Measurements from ENCODE around the gene PTPRCAP. TPM values are rescaled to one million over a fixed set of nuclear protein-coding genes. Genes with fewer than 3 reads are reported as not detected.
"Not testable (repeated sequence)": the region's sequence is repeated elsewhere in the genome, so short reads cannot be mapped to it uniquely, and the experiment has no call there.

Gene PTPRCAP
- total RNA-seq = 100 to 1,000 TPM; 212 to 215 TPM
- polyA plus RNA-seq = 100 to 1,000 TPM; 647 to 717 (median 686) TPM
- total RNA-seq = 0 reads per million in 6 experiments

GRCh38 chr11:67437082-67437808, at the start of gene PTPRCAP:
TSS of gene PTPRCAP (minus strand) at chr11:67437682. CDS start at chr11:67437619, 63 bp downstream.
- Mint-ChIP-seq H3K4me3 (peak within 1 kb of the TSS; percentile 93 to 100 (median 96)), H3K27me3 (no peaks in the 10 kb centered on the region), H3K36me3 (peaks cover 0 to 24% (median 4%) of the 10 kb centered on the region in 3 donors), H3K27ac (peak within 1 kb of the TSS; percentile 91 to 97 (median 96)), H3K9me3 (no peaks in the 10 kb centered on the region), H3K4me1 (peaks cover 35 to 81% (median 74%) of the 10 kb centered on the region in 4 donors)
- DNase-seq (peak; percentile 67 to 92 (median 78)), ATAC-seq (peak; percentile 41 to 64)
- POLR2A ChIA-PET = interaction anchor here (1.0 to 31.8 kb wide), 19 partner anchors 17 to 169 kb away, joined by 3 to 2390 read pairs (median 8); partner anchors contain the start of genes AIP, CABP4, CARNS1 and CDK2AP2

GRCh38 chr11:67486481-67487195, 49.2 kb upstream of the PTPRCAP start:
- peak in 1 of 10 donors; percentile 48 for DNase-seq

GRCh38 chr11:67485873-67486361, 48.4 kb upstream of the PTPRCAP start:
- Mint-ChIP-seq H3K27ac (peak overlapping the region; percentile 94 to 100 (median 96)), H3K36me3 (peaks cover 0 to 41% (median 12%) of the 10 kb centered on the region in 3 donors), H3K4me3 (peak overlapping the region; percentile 77 to 100 (median 89)), H3K4me1 (peaks cover 36 to 69% (median 67%) of the 10 kb centered on the region in 4 donors)
- POLR2A ChIA-PET = interaction anchor here (0.7 to 9.3 kb wide), 15 partner anchors 9 to 96 kb away, joined by 3 to 176 read pairs (median 22); partner anchors contain the start of genes CARNS1, CDK2AP2, PITPNM1 and PPP1CA
- peak in 7 of 10 donors; percentile 33 to 73 (median 46) for DNase-seq
- not testable (repeated sequence) for ATAC-seq, H3K9me3 Mint-ChIP-seq, H3K27me3 Mint-ChIP-seq

More at GRCh38 chr11:67486481-67487195, 49.2 kb upstream of the PTPRCAP start:
- H3K4me3 Mint-ChIP-seq = peak overlapping the region; percentile 77 to 100 (median 89)
- H3K36me3 Mint-ChIP-seq = peaks cover 0 to 48% (median 12%) of the 10 kb centered on the region in 3 donors
- peak overlapping the region; percentile 94 to 100 (median 96) for H3K27ac Mint-ChIP-seq
- ATAC-seq = no peak
- H3K4me1 Mint-ChIP-seq = peaks cover 37 to 69% (median 67%) of the 10 kb centered on the region in 4 donors
- no peaks in the 10 kb centered on the region for H3K9me3 Mint-ChIP-seq
- POLR2A ChIA-PET = interaction anchor here (0.7 to 9.3 kb wide), 12 partner anchors 9 to 96 kb away, joined by 3 to 176 read pairs (median 32); partner anchors contain the start of genes CARNS1, CDK2AP2, PITPNM1 and PPP1CA
- H3K27me3 Mint-ChIP-seq = no peaks in the 10 kb centered on the region

- ATAC-seq (peak; percentile 3 to 7), DNase-seq (peak; percentile 34 to 71 (median 52))
- POLR2A ChIA-PET = interaction anchor here (0.6 to 9.3 kb wide), 25 partner anchors 11 to 873 kb away, joined by 3 to 176 read pairs (median 10); partner anchors contain the start of genes CARNS1, CDK2AP2, PITPNM1 and POLD4
- Mint-ChIP-seq H3K4me3 (peak overlapping the region; percentile 86 to 100 (median 98)), H3K36me3 (peaks cover 0 to 31% (median 12%) of the 10 kb centered on the region in 3 donors), H3K27ac (peak overlapping the region; percentile 96 to 100 (median 99)), H3K4me1 (peaks cover 36 to 68% (median 64%) of the 10 kb centered on the region in 4 donors), H3K9me3 (no peaks in the 10 kb centered on the region), H3K27me3 (no peaks in the 10 kb centered on the region)
Measured at GRCh38 chr11:67484847-67485311, 47.4 kb upstream of the PTPRCAP start.

- DNase-seq = peak in 8 of 10 donors; percentile 46 to 89 (median 74)
- Mint-ChIP-seq H3K27me3 (no peaks in the 10 kb centered on the region), H3K4me3 (peak overlapping the region; percentile 86 to 100 (median 98)), H3K9me3 (no peaks in the 10 kb centered on the region), H3K27ac (peak overlapping the region; percentile 96 to 100 (median 99)), H3K36me3 (peaks cover 0 to 26% (median 7%) of the 10 kb centered on the region in 3 donors), H3K4me1 (peaks cover 34 to 62% (median 59%) of the 10 kb centered on the region in 4 donors)
- POLR2A ChIA-PET = interaction anchor here (0.8 to 9.3 kb wide), 30 partner anchors 11 to 244 kb away, joined by 3 to 176 read pairs (median 10); partner anchors contain the start of genes ANKRD13D, CARNS1, CDK2AP2 and PITPNM1
- ATAC-seq = peak; percentile 56 to 68
Measured at GRCh38 chr11:67483831-67484665, 46.6 kb upstream of the PTPRCAP start.

GRCh38 chr11:67482827-67483798, 45.6 kb upstream of the PTPRCAP start, which contains the start of gene AIP:
TSS of gene AIP (plus strand) at chr11:67483026. CDS start at chr11:67483159, 133 bp downstream.
- H3K27me3 Mint-ChIP-seq = no peaks in the 10 kb centered on the region
- POLR2A ChIA-PET = interaction anchor here (0.7 to 9.3 kb wide), 30 partner anchors 9 to 242 kb away, joined by 3 to 176 read pairs (median 10); partner anchors contain the start of genes ANKRD13D, CARNS1, CDK2AP2 and PITPNM1
- H3K36me3 Mint-ChIP-seq = peaks cover 0 to 18% (median 6%) of the 10 kb centered on the region in 3 donors
- peak within 1 kb of the TSS; percentile 86 to 100 (median 98) for H3K4me3 Mint-ChIP-seq
- peaks cover 29 to 56% (median 53%) of the 10 kb centered on the region in 4 donors for H3K4me1 Mint-ChIP-seq
- peak; percentile 75 to 78 for ATAC-seq
- H3K9me3 Mint-ChIP-seq = no peaks in the 10 kb centered on the region
- peak within 1 kb of the TSS; percentile 96 to 100 (median 99) for H3K27ac Mint-ChIP-seq
- DNase-seq = peak; percentile 90 to 99 (median 97)

- Mint-ChIP-seq H3K4me3 (peak overlapping the region; percentile 86 to 100 (median 98)), H3K36me3 (peaks cover 0 to 10% (median 3%) of the 10 kb centered on the region in 3 donors), H3K4me1 (peaks cover 26 to 48% (median 45%) of the 10 kb centered on the region in 4 donors), H3K27ac (peak overlapping the region; percentile 96 to 100 (median 99)), H3K9me3 (no peaks in the 10 kb centered on the region), H3K27me3 (no peaks in the 10 kb centered on the region)
- DNase-seq (peak in 1 of 10 donors; percentile 54), ATAC-seq (peak; percentile 4 to 12)
- POLR2A ChIA-PET = interaction anchor here (0.7 to 9.3 kb wide), 31 partner anchors 9 to 210 kb away, joined by 3 to 176 read pairs (median 7); partner anchors contain the start of genes ANKRD13D, CARNS1, CDK2AP2 and PITPNM1
Measured at GRCh38 chr11:67482275-67482826, 44.9 kb upstream of the PTPRCAP start.

GRCh38 chr11:67477344-67478050, 40.0 kb upstream of the PTPRCAP start:
- not testable (repeated sequence) for H3K4me3 Mint-ChIP-seq, H3K4me1 Mint-ChIP-seq, H3K36me3 Mint-ChIP-seq, DNase-seq, H3K27me3 Mint-ChIP-seq, ATAC-seq, H3K9me3 Mint-ChIP-seq
- peak overlapping the region in 1 of 10 donors; percentile 12 for H3K27ac Mint-ChIP-seq
- POLR2A ChIA-PET = interaction anchor here (0.7 to 1.5 kb wide), 2 partner anchors 27 to 769 kb away, joined by 4 to 5 read pairs; partner anchors contain the start of gene PITPNM1

- not testable (repeated sequence) for H3K4me3 Mint-ChIP-seq, H3K9me3 Mint-ChIP-seq, H3K4me1 Mint-ChIP-seq, H3K27me3 Mint-ChIP-seq, ATAC-seq, DNase-seq, H3K36me3 Mint-ChIP-seq, H3K27ac Mint-ChIP-seq
- POLR2A ChIA-PET = interaction anchor here (0.8 to 10.6 kb wide), 3 partner anchors 41 to 75 kb away, joined by 3 to 235 read pairs (median 3); partner anchors contain the start of genes CARNS1 and PPP1CA
Measured at GRCh38 chr11:67476692-67477091, 39.2 kb upstream of the PTPRCAP start.
